ENCODE measurements around the gene RNF44.
A peak's percentile ranks its signal among the peaks of the same experiment; 100 is the strongest.
"Not testable (repeated sequence)": the region's sequence is repeated elsewhere in the genome, so short reads cannot be mapped to it uniquely, and the experiment has no call there.

The RNF44 gene

DNA sequence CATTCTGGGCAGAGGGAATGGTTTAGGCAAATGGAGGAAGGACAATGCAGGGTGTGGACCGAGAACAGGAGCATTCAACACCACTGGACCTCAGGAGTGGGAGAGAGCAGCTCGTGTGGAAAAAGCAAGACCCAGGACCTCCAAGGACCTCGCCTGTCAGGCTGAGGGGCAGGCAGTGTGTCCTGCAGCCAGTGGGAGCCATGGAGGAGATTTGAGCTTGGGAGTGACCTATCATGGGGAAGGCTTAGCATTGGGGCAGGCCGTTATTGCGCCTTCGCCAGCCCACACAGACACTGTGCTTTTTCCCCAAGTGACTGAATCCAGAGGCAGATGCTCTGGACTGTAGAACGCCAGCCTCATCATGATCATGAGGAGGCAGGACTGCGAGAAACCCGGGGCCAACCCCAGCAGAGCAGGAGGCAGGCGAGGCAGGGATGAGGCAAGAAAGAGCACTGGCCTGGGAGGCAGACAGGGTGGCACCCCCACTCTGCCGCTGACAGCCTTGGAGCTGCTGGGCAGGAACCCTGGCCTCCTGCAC, 15.2 kb upstream of the RNF44 start:
- DNase-seq (ENCODE audit: low spot score) = no peak

DNA sequence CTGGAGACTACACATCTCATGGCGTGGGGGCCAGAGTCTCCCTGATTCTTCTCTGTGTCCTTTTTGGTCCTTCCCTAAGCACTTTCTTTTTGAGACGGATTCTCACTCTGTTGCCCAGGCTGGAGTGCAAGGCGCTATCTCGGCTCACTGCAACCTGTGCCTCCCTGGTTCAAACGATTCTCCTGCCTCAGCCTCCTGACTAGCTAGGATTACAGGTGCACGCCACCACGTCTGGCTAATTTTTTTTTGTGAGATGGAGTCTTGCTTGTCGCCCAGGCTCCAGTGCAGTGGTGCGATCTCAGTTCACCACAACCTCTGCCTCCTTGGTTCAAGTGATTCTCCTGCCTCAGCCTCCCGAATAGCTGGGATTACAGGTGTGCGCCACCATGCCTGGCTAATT, 13.7 kb upstream of the RNF44 start:
- DNase-seq (ENCODE audit: low spot score) = not testable (repeated sequence)

DNA sequence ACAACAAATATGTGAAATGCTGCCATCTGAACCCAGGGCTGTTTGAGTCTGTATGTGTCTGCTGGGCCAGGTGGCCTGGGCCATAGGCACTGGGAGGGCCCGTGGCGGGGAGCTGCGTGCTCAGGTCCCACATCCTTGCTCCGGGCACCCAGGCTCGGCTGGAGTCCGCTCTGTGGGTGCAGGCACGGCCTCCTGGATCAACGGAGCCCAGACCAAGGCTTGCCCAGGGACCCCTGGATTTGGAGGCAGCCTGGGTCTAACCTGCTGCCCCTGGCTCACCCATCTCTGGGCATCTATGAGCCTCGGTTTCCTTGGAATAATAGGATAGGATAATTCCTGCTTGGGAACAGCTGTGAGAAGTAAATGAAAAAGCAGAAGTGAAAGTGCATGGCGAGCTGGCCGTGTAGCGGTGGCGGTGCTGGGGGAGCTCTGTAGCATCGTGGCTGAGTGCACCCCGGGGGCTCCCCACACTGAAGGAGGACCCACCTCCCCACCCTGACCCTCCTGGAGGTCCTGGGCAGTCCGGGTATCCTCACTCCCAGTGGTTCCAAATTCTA, 13.2 kb upstream of the RNF44 start:
- DNase-seq (ENCODE audit: low spot score) = no peak

DNA sequence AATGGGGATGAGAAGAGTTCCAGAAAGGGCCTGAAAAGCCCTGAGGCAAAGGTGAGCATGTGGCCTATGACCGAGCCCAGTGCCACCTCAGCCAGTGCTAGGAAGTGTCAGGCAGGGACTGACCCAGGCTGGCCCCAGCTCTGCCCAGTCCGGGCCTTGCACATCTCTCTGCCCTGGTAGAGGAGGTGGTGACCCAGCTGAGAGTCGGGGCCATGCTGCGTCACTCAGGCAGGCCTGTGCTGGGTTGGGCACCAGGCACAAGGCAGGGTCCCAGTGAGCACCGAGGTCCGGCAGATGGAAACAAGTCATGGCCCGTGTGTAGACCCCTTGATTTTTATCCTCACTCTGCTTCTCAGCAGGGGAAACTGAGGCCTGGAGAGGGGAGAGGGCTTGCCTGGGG, 12.7 kb upstream of the RNF44 start:
- DNase-seq (ENCODE audit: low spot score) = no peak

DNA sequence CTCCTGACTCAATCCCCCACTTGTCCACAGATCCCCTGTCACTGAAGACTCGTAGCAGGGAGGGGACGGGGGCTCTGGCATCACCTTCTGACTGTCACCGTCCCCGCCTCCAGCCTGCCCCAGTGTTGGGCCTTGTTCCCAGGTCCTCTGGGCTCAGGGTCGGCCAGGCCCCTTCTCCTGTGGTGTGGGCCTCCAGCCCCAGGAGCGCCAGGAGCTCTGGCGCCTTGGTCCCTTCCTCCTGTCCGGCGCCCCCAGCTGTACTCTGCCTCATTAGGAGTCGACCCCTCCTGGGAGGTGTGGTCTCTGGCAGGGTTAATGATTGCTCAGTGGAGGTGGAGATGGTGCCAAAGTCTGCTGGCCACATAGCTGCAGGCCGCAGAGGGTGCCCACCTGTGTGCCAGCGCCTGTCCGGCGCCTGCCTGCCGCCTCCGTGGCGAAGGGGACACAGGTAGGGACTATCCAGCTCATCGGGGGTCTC, 11.8 kb upstream of the RNF44 start, which contains the start of gene CDHR2:
Gene CDHR2 (plus strand): TSS at position 376 of the 478 bp plus-strand sequence. CDS start 16,011 bp downstream, outside the sequence.
- no peak for DNase-seq (ENCODE audit: low spot score)

DNA sequence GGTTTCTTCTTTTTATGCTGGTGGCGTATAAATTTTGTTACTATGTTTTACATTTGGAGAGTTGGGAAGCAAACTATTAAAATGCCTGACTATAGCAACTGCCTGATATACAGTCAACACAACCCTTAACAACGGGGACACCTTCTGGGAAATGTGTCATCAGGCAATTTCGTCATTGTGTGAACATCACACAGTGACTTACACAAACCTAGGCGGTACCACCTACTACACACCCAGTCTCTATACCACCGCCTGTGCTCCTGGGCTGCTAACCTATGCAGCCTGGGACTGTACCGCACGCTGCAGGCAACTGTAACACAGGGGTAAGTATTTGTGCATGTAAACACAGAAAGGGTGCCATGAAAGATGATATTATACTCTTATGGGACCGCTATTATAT, 10.6 kb upstream of the RNF44 start:
- DNase-seq (ENCODE audit: low spot score) = no peak

DNA sequence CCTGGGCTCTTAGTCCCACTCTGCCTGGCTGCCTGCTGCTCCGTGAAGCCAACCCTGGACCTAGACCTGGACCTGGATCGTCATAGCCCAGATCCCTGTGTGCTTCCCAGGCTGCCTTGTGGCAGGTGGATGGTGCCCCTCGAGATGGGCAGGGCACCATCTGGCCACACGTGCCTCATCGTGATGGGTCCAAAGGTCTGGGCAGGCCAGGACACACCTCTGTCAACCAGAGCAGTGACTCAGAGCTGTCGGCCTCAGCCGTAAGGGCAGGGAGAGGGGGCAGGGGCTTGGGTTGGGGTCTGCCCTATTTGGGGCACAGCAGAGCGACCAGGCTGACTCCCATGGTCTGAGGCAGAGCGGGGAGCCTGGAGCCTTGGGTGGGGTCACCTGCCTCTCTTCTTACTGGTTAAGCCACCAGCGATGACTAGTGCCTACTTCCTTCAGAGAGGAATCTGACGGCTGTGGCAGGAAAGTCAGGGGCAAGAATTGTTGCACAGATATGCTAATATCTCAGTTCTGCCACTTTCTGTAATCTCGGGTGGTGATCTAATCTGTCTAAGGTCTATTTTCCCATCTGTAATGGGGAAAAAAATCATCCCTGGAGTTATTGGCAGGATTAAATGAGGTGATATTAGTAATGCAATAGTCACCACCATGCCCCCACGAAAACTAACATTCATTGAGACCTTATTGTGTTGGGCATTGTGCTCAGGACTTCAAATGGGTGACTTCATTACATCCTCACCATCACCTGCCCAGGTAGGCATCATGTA, 8.7 kb upstream of the RNF44 start:
- DNase-seq (ENCODE audit: low spot score) = no peak

DNA sequence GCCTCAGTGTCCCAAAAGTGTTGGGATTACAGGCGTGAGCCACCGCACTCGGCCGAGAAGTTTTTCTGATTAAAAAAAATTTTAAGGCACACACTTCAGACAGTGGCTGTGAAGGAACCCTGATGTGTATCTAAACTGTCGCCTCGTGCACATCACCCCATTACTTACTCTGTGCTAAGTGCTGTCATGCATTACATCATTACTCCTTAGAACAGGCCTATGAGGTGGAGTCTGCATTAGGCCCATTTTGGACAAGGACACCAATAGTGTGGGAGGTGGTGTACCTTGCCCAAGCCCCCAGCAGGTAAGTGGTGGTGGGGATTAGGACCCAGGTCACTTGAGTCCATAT, 8.2 kb upstream of the RNF44 start:
- DNase-seq (ENCODE audit: low spot score) = no peak

DNA sequence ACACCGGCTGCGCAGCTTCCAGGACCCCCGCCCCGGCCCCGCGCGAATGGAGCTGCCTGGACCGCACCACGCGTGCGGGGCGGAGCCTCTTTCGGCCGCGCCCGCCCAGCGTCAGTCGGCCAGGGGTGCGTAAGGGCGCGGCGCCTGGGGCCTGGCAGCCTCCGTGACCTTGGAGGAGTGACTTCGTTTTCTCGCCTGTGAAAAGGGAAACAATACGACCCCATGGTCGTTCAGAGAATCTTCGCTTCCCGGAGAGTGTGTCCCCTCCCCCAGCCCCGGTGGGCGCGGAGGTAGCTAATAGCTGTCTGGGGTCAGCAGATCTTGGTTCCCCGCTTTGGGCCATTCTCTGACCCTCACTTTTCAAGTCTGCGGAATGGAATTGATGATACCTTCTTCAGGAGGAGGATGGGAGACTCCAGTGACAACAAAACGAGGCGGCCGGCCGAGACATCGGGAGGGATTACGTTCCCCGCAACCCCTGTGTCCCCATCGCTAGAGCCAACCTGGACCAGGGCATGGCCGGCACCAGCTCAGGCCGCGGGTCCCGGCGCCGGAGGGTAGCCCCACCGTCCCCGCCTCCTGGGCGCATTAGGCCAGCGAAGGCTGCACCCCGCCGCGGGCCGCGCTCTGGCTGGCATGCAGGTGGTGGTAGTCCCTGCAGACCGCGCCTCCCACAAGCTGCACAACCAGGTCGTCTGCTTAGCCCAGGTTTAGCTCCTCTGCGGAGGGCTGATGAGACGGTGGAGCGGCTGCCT, 6.4 kb upstream of the RNF44 start:
- DNase-seq (ENCODE audit: low spot score) = peak; percentile 86

DNA sequence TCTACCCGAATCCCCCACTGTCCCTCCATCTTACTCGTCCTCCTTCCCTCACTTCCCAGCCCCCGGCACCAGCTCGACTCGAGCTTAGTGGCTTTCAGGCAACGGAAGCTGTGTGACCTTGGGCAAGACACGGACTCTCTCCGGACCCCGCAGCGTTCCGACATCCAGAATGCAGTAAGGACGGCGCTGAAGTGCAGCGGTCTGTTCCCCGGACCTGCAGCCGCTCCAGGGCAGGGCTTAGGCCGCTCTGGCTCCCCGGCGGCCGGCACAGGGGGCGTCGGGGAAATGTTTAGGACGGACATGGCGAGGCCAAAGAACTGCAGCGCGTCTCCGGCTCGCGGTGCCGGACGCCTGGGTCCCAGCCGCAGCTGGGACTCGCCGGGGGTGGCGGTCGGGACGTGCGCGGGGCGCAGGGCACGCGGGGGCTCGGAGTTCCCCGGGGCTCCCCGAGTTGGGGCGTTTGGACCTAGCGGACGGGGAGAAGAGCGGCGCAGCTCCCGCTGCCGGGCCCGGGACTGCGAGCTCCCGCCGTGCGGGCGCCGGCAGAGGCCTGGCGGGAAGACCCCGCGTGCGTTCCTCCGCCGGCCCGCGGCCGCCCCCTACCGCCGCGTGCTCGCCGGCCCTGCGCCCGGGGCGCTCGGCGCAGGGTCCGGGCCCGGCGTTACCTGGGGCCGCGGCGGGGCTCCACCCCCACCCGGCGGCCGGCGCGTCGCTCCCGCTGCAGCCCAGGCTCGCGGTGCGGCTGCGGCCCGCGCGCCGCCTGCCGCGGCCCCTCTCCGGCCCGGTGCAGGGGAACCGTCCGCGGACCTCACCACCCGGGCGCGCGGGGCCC, 5.6 kb upstream of the RNF44 start:
- DNase-seq (ENCODE audit: low spot score) = peak; percentile 88

DNA sequence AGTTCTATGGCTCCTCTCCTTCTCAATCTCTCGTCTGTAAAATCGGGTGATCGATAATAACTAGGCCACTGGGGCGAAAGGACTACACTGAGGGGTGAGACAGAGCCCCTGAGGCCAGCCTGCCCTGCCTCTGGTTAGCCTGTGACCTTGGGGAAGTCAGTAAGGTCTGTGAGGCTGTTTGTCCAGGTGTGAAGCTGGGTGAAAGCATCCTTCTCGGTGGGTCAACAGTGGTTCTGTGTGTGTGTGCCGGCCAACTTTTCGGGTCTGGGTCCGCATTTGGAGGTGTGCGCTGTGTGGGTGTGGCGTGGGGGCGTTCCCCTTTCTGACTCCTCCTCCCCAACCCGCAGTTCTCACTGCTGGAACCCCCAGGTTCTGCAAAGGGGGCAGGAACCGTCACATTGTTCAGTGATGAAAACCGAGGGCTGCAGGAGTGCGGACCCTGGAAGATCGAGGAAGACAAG, 5.0 kb upstream of the RNF44 start:
- DNase-seq (ENCODE audit: low spot score) = peak; percentile 18

DNA sequence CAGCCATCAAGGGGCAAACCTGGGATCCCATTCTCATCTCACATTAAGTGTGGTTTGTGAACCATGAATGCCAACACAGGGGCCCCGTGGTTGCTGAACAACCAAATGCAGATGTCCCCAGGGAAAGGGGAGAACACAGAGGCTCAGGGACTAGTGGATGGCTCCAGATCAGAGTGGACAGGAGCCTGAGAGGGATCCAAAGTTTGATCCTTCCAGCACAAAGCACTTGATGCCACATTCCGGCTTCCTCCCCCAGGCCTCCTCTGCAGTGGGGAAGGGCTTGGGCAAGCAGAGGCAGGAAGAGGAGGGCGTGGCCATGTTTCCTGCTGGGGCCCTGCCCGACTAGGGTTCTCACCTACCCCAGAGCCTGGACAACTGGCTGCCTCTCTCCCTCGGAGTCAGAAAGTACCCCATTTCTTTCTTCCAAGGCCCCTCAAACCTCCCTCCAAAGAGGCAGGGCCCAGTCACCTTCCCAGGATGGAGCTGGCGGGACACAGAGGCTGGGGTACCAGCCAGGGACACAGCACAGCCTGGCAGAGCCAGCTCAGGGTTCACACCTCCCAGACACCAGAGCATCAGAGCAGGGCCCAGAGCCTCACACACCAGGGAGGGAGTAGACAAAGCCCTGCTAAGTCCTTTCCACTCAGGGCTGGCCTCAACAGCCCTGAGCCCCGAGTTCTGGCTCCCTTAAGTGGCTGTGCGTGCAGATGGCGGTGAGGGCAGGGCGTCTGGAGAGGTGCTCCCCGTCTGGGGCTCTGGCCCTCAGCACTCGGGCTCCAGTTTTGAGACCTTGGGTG, 4.3 kb upstream of the RNF44 start:
- DNase-seq (ENCODE audit: low spot score) = no peak

DNA sequence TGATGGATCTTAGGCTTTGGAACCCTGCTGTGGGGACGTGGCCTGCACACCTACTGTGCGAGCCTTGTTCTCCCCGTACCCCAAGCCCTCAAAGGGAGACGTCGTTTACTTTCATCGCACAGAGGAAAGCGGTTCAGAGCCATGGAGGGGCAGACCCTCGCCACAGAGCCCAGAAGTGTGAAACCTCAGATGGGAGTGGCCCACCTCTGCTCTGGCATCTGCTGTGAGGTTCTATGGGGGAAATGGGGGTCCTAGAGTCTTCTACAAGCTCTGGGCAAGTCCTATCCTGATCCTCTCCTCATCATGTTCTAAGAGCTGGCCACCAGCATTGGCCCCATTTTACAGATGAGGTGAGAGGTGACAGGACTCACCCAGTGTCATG, 3.7 kb upstream of the RNF44 start:
- DNase-seq (ENCODE audit: low spot score) = no peak

DNA sequence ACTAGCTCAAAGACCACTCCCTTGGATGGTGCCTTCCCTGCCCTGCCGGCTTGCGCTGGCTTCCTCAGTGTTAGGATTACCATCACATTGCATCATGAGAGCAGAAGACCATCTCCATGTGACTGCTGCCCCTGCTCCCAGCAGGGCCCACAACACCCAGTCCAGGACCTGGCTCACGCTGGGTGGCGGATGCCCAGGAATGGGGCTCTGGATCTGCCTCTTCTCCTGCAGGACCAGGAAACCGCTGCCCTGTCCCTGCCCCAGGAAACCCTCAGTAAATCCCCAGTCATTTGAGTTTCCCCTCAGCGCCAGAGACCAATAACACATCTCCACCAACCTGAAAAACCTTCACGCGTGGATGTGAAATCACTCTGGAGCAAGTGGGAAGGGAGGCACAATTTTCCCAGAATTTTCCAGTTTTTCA, 3.3 kb upstream of the RNF44 start:
- no peak for DNase-seq (ENCODE audit: low spot score)

DNA sequence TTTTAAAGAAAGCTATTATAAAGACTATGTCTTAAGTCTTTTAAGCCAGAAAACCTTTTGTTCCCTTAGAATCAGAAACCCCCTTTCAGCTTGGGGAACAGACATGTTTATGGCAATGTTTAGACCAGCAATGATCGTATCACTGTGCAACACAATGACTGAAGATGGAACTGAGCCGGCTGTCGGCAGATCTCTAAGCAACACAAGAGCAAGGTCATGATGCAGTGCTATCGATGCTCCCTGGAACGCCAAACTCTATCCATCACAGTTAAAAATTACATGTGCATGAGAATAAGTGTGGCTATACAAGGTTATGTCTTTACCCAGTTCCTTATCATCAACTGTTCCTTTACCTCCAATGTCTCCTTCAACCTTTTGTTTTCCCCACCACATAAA, 1.8 kb upstream of the RNF44 start:
- DNase-seq (ENCODE audit: low spot score) = no peak

DNA sequence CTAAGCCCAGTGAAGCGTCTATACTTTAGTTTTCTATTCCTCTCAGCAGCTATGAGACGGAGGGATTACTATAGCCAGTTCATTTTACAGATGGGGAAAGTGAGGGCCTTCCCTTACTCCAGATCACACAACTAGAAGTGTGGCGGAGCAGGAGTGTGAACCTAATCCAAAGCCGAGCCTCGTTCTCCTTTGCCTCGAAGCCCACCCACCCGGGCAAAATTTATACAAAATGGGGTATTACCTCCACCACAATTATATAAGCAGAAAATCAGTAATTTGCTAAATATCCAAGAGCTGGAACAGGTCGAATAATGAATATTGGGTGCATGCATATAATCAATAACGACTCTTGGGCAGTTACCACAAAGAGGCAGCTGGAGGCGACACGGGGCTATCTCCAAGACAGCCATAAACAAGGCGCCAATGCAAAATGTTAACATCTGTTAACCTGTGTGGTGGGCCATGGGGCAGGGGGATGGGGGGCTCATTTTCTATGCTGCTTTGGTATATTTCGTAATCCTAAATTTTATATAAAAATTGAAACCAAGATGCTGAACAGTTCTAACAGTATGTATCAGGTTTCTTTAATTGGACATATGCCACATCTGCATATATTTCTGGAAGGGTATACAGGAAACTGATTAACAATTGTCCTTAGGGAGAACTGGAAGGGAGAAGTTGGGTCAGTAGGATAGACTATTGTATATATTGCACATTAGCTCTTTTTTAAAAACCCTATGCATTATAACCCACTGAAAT, 1.2 kb upstream of the RNF44 start:
- DNase-seq (ENCODE audit: low spot score) = no peak

DNA sequence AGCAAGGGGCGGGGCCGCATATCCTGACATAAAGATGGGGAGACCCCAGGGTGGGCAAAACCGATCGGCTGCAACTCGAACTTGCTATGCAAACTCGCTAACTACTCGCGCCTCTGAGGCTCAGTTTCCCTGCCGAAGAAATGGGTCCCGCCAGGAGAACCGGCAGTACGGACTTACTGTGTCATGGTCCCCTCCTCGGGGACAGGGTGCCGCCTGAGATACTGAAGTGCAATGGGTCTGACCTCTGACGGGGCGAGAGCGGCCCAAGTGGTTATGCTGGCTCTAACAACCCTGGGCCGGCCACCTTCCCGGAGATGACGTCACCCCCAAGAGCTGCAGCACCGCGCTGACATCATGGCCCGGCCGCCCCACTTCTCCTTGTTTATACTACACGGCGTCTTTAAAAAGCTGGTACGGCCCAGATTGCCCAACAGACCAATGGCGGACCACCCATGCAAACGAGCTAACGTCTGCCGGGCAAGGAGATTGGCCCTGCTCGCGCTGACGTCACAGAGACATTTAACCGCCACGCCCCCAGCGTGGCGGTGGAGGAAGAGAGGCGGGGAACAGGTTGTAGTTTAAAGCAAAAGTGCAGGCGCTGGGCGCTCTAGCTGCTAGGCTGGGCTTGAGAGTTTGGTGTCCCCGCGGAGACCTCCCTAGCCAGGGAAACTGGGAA, 490 bp upstream of the RNF44 start:
- peak; percentile 90 for DNase-seq (ENCODE audit: low spot score)

DNA sequence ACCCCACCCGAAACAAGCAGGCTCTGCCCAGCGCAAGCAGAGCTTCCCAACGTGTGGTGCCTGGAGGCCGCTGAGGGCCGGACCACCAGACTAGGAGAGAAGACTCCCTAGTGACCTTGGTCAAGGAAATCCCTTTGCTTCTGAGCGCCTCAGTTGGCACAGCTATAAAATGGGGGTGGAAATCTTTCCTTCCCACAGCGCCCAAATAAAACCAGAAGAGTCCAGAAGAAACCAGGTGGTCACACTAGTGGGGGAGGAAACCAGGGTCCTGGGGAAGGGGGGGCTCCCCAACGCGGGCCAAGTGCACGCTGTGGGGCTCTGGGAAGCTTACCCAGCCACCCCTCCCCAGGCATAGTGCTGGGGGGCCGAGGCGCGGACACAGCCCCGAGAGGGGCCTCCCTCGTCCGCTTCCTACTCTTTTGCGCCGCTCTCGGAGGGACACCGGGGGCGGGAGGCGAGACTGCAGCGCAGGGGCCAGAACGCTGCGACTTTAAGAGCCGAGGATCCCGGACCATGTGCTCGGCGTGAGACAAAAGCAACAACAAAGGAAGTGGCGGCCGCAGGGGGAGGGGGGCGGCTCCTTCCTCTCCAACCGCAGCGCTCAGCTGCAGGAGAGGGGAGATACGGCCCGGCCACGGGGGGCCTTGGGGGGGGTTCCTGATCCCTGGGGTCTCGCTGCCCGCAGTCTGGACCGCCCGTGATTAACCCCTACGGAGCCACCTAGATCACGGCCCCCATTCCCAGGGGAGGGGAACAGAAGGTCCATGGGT, 885 bp downstream of the RNF44 start:
- DNase-seq (ENCODE audit: low spot score) = peak; percentile 82

DNA sequence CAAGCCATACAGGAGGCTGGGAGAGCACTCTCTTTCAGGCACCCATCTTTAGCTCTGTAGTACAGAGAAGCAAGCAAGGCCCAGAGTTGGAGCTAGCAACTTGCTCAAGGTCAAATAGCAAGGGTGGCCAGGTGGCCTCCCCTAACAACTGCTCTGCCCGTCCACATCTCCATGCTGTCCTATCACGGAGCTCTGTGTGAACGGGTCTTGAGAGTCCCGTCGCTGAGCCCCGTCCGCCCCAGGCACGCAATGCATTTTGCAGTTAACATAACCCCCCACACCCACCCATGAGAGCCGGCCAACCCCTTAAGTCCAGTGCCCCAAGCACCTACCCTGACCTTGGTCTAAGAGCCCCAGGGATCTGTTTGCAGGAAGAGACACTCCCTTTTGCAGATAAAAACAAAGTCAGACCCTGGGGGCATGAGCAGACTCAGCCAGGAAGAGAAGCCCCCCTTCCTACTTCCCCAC, 1.5 kb downstream of the RNF44 start:
- peak; percentile 30 for DNase-seq (ENCODE audit: low spot score)

All from D341Med (cell line).